Progenitor cell of endocrine pancreas (in vitro differentiated cells): ENCODE results near the gene SLC16A1. TPM values are rescaled to one million over a fixed set of nuclear protein-coding genes. Genes with fewer than 3 reads are reported as not detected.

Experiments used
- DNase-seq: peaks from one replicate; pipeline ENCODE4 v3.0.0; 2021; ENCODE audit warnings: low spot score; ENCODE audit not compliant: unreplicated experiment
- H3K27ac Mint-ChIP-seq: 2 replicates; pipeline ENCODE4 v1.8.0; 2021; ENCODE audit warnings: mild to moderate bottlenecking, moderate library complexity, mixed read lengths
- H3K27me3 Mint-ChIP-seq: 2 replicates; pipeline ENCODE4 v1.8.0; 2021; ENCODE audit warnings: mixed read lengths
- H3K36me3 Mint-ChIP-seq: 2 replicates; pipeline ENCODE4 v1.8.0; 2022; ENCODE audit warnings: mixed read lengths; ENCODE audit not compliant: insufficient read depth
- H3K4me1 Mint-ChIP-seq: 2 replicates; pipeline ENCODE4 v1.8.0; 2021; ENCODE audit warnings: low read depth, mixed read lengths
- H3K4me3 Mint-ChIP-seq: 2 replicates; pipeline ENCODE4 v1.8.0; 2021; ENCODE audit warnings: low read depth, mild to moderate bottlenecking, moderate library complexity, mixed read lengths
- H3K9me3 Mint-ChIP-seq: 2 replicates; pipeline ENCODE4 v1.8.0; 2021; ENCODE audit warnings: low read depth, mixed read lengths
- CTCF ChIP-seq: fragments of 200-600 bp; sonication (generic); IDR thresholded peaks from one replicate; pipeline ENCODE4 v1.5.0; 2021; ENCODE audit warnings: antibody characterized with exemption, mild to moderate bottlenecking; ENCODE audit not compliant: unreplicated experiment
- total RNA-seq: library from RNA; stranded (reverse); gene quantifications from 2 replicates; pipeline ENCODE4 v1.2.1, GENCODE V29; 2021

Gene SLC16A1
- total RNA-seq, 1 donor from 2014 or later = 65.0 TPM

DNA sequence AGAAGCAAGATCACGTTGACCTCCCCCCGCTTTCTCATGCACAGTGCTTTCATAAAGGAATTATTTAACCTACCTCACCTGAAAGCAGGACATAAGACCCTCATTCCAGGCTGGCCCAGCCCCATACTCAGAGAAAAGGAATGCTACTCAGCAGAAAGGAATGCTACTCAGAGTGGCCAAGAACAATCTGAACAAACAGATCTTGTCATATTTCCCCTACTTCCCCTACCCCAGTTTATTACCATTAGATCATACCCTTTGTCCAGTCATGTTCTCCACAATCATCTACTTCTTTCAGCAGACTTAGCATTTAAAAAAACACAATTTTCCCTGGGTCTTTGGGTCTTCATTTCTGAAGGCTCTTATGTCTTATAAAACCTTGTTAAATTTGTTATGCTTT lies 89.8 kb downstream of the SLC16A1 start:
- Mint-ChIP-seq H3K4me3 (no peak overlapping the region), H3K36me3 (no peaks in the 10 kb centered on the region), H3K9me3 (no peaks in the 10 kb centered on the region), H3K27ac (no peak overlapping the region), H3K27me3 (no peaks in the 10 kb centered on the region), H3K4me1 (peaks cover 16% of the 10 kb centered on the region)
- DNase-seq = no peak
- no peak for TF ChIP-seq CTCF

DNA sequence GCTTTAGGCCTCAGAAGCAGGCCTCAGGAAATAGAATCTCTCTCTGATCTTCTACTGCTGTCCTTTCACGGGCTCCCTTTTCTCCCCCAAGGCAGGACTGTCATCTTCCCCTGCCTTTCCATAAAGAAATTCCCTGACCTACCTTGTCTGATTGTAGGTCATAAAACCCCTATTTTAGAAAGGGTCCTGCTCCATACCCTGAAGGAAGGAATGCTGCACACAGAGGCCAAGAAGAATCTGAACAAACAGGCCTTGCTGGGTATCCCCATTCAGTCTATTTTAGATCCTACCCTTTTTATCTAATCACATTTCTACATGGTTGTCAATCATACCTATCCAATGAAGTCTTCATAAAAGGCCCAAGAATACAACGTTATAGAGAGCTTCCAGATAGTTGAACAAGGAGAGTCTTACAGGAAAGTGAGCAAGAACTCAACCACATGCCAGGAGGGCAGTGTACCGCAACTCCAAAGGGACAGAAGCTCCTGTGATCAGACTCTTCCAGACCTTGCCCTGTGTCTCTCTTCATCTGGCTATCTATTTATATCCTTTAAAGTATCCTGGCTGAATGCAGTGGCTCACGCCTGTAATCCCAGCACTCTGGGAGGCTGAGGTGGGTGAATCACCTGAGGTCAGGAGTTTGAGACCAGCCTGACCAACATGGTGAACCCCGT lies 93.1 kb downstream of the SLC16A1 start:
- Mint-ChIP-seq H3K27me3 (no peaks in the 10 kb centered on the region), H3K4me3 (no peak overlapping the region), H3K9me3 (no peaks in the 10 kb centered on the region), H3K4me1 (peaks cover 1% of the 10 kb centered on the region), H3K36me3 (no peaks in the 10 kb centered on the region), H3K27ac (no peak overlapping the region)
- DNase-seq = no peak
- no peak for TF ChIP-seq CTCF

Other genes starting within 250 kb of the SLC16A1 start
- gene RHOC, start 249.1 kb downstream of the SLC16A1 start, total RNA-seq = 87.3 and 97.3 TPM in 2 replicates
- 0.43 and 0.71 TPM in 2 replicates for gene PPM1J, start 240.9 kb downstream of the SLC16A1 start, total RNA-seq
- 19.9 and 22.1 TPM in 2 replicates for gene LRIG2, start 117.0 kb upstream of the SLC16A1 start, total RNA-seq